Gastrocnemius medialis (tissue), 4 donors: ENCODE results near the gene COL6A6. TPM values are rescaled to one million over a fixed set of nuclear protein-coding genes. Genes with fewer than 3 reads are reported as not detected.

Source experiments
- ATAC-seq, 2 donors: fragments of 150-250 bp; one replicate each; pipeline ENCODE4 v1.9.1; 2016
- DNase-seq, 2 donors: peaks; one replicate each; pipeline ENCODE4 v3.0.0-alpha.2; 2019
- H3K27ac ChIP-seq, 4 donors: fragments of 200-600 bp; sonication (generic); 1 replicate in 1 of 4; 2 replicates in 3 of 4; pipeline ENCODE4 v1.5.1; 2016 to 2018; ENCODE audit warnings: mild to moderate bottlenecking in 2 of 4, moderate library complexity in 1 of 4
- H3K27me3 ChIP-seq, 3 donors: fragments of 200-600 bp; sonication (generic) in 2 of 3; 1 replicate in 1 of 3; 2 replicates in 2 of 3; pipeline versions ENCODE4 v1.5.1 to v1.6.0; 2016 to 2019; ENCODE audit warnings: mild to moderate bottlenecking in 1 of 3, moderate library complexity in 1 of 3
- H3K36me3 ChIP-seq, 2 donors: fragments of 200-600 bp; sonication (generic) in 1 of 2; one replicate each; pipeline ENCODE4 v1.5.1; 2017 to 2018
- H3K4me1 ChIP-seq, 2 donors: fragments of 200-600 bp; sonication (generic) in 1 of 2; one replicate each; pipeline ENCODE4 v1.5.1; 2016 to 2017; ENCODE audit warnings: mild to moderate bottlenecking in 2 of 2
- H3K4me3 ChIP-seq, 4 donors: fragments of 200-600 bp; sonication (generic) in 3 of 4; 1 replicate in 1 of 4; 2 replicates in 3 of 4; pipeline ENCODE4 v1.5.1; 2016 to 2019; ENCODE audit warnings: mild to moderate bottlenecking in 2 of 4
- H3K9me3 ChIP-seq, 3 donors: fragments of 200-600 bp; sonication (generic) in 2 of 3; 1 replicate in 1 of 3; 2 replicates in 2 of 3; pipeline ENCODE4 v1.5.1; 2016 to 2019
- POLR2A ChIP-seq, 2 donors: fragments of 450-650 bp; IDR thresholded peaks; one replicate each; pipeline ENCODE4 v1.6.1; 2017; ENCODE audit warnings: antibody characterized with exemption in 2 of 2, mild to moderate bottlenecking in 2 of 2, moderate library complexity in 2 of 2
- in situ Hi-C, 4 donors: fragments of 200-750 bp; cut with MboI; loops; one replicate each; pipeline versions ENCODE4 v1.15.0 to v1.8.0; 2017; ENCODE audit warnings: low sequenced_read_pairs in 4 of 4
- intact Hi-C: fragments of 100-400 bp; cut with DNase I; formaldehyde crosslinking; loops from one replicate; pipeline ENCODE4 v1.15.1; 2023; ENCODE audit warnings: low total_unique reads
- total RNA-seq, 4 donors: library from RNA; depleted of rRNA; stranded (reverse); fragments of >200 nt; gene quantifications; one replicate each; pipeline versions ENCODE4 v1.1.0 to v1.2.3, GENCODE V29; 2016
- TF ChIP-seq, protein P1 (sequence below), 5 experiments: fragments of 450-650 bp in 3 of 5; fragments of 200-600 bp in 2 of 5; sonication (generic) in 2 of 5; IDR thresholded peaks in 4 of 5; conservative IDR thresholded peaks in 1 of 5; 1 replicate in 4 of 5; 2 replicates in 1 of 5; pipeline ENCODE4 v1.5.1; 2016 to 2019; ENCODE audit warnings: antibody characterized with exemption in 5 of 5, mild to moderate bottlenecking in 3 of 5, moderate library complexity in 3 of 5

COL6A6 gene
- total RNA-seq, 4 donors from 2014 or later: 0.10 to 0.20 (median 0.17) TPM

DNA sequence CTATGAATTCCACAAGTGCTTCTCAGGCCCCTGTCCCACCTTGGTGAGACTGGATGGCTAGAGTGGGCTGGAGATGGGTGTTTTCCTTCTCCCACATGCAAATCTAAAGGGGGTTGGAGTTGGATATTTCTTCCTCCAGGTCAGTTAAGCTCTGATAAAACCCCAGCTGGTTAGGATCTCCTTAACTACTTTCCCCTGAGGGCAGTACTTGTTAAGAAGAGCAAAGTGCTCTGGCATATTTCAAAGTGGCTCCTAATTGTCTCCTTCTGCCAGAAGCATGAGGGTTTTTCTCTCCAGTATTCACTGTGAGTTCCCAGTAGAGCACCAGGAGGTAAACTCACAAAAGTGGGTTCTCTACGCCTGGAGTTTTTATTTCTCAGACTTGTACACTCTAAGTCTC, 31.4 kb downstream of the COL6A6 start:
- DNase-seq: no peak
- H3K4me3 ChIP-seq: no peak overlapping the region
- ATAC-seq: no peak
- no peaks in the 10 kb centered on the region for H3K27me3 ChIP-seq
- H3K9me3 ChIP-seq: no peaks in the 10 kb centered on the region
- no peak overlapping the region for H3K27ac ChIP-seq
- TF ChIP-seq, protein P1, sequence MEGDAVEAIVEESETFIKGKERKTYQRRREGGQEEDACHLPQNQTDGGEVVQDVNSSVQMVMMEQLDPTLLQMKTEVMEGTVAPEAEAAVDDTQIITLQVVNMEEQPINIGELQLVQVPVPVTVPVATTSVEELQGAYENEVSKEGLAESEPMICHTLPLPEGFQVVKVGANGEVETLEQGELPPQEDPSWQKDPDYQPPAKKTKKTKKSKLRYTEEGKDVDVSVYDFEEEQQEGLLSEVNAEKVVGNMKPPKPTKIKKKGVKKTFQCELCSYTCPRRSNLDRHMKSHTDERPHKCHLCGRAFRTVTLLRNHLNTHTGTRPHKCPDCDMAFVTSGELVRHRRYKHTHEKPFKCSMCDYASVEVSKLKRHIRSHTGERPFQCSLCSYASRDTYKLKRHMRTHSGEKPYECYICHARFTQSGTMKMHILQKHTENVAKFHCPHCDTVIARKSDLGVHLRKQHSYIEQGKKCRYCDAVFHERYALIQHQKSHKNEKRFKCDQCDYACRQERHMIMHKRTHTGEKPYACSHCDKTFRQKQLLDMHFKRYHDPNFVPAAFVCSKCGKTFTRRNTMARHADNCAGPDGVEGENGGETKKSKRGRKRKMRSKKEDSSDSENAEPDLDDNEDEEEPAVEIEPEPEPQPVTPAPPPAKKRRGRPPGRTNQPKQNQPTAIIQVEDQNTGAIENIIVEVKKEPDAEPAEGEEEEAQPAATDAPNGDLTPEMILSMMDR (IDR thresholded peaks at IDR 0.05 in 4 of 5, conservative IDR thresholded peaks at IDR 0.05 in 1 of 5): no peak
- TF ChIP-seq POLR2A (IDR thresholded peaks at IDR 0.05): no peak
- intact Hi-C loops (no loop called here), in situ Hi-C loops (no loop called here)
- H3K36me3 ChIP-seq: no peaks in the 10 kb centered on the region
- H3K4me1 ChIP-seq: no peaks in the 10 kb centered on the region

DNA sequence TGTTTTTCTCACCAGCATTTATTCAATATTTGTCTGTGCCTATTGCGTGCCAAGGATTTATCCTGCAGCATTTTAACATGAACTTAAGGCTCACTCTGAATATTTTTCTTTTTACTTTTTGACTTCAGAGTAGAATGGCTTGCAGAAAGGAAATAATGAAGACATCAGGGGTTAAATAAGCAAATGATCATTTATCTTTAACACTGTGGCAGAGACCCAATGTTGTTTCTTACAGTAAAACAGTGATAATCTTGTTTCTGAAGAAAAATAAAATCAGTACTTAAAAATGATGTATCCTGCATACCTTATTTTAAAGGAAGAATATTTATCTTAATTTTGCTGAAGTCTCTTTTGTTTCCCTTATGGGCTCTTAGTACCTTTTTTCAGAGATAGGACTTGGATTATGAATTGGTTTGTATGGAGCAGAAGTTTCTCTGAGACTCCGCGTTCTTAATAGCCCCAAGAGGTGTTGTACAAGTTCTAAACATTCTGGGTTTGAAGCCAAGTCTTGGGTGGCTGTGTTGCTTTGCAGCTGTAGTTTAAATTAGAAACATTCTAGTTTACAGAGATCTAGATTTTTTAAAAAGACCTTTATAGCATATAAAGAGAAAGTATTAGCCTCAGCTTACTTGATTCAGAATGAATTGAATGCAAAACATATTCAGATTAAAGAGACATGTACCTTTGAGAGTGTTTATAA, 40.5 kb downstream of the COL6A6 start:
- Histone ChIP-seq H3K4me3 (no peak overlapping the region), H3K27me3 (no peaks in the 10 kb centered on the region), H3K27ac (no peak overlapping the region), H3K36me3 (no peaks in the 10 kb centered on the region), H3K9me3 (no peaks in the 10 kb centered on the region), H3K4me1 (no peaks in the 10 kb centered on the region)
- intact Hi-C loops: no loop called here
- DNase-seq (no peak), ATAC-seq (no peak)
- in situ Hi-C loops: no loop called here
- no peak for TF ChIP-seq POLR2A (IDR thresholded peaks at IDR 0.05)
- TF ChIP-seq, protein P1 (IDR thresholded peaks at IDR 0.05 in 4 of 5, conservative IDR thresholded peaks at IDR 0.05 in 1 of 5): no peak

DNA sequence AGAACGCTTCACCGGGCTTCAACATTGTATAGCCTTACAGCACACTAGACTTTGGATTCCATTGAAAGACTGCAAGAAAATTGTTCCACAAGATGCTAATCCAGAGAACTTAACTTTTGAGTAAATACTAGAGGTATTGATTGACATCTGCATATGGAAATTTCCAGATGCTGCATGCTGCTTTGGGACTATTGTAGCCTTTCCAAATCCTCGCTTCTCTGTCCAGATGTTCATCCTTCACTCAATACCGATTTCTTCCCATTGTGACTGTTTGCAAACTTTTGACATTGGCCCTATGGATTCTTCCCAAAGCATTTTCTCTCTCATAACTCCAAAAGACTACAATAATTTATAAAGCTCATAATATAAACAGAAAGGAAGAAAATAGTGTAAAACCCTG, 41.4 kb downstream of the COL6A6 start:
- Histone ChIP-seq H3K9me3 (no peaks in the 10 kb centered on the region), H3K27ac (no peak overlapping the region), H3K4me3 (no peak overlapping the region), H3K36me3 (no peaks in the 10 kb centered on the region), H3K27me3 (no peaks in the 10 kb centered on the region), H3K4me1 (no peaks in the 10 kb centered on the region)
- DNase-seq: no peak
- TF ChIP-seq, protein P1 (IDR thresholded peaks at IDR 0.05 in 4 of 5, conservative IDR thresholded peaks at IDR 0.05 in 1 of 5): no peak
- no peak for TF ChIP-seq POLR2A (IDR thresholded peaks at IDR 0.05)
- intact Hi-C loops (no loop called here), in situ Hi-C loops (no loop called here)
- ATAC-seq: no peak

DNA sequence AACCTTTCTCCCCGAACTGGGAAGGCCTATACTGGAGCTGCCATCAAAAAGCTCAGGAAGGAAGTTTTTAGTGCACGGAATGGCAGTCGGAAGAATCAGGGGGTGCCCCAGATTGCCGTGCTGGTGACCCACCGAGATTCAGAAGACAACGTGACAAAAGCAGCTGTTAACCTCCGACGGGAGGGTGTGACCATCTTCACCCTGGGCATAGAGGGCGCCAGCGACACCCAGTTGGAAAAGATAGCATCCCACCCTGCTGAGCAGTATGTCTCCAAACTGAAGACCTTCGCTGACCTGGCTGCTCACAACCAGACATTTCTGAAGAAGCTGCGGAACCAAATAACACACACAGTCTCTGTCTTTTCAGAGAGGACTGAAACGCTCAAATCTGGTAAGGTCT, 48.2 kb downstream of the COL6A6 start:
- no peak for DNase-seq

More for the DNA sequence above, 48.2 kb downstream of the COL6A6 start:
- no peaks in the 10 kb centered on the region for H3K36me3 ChIP-seq
- in situ Hi-C loops: no loop called here
- no peak for ATAC-seq
- no peak overlapping the region for H3K4me3 ChIP-seq
- H3K9me3 ChIP-seq: no peaks in the 10 kb centered on the region
- no peaks in the 10 kb centered on the region for H3K27me3 ChIP-seq
- H3K27ac ChIP-seq: no peak overlapping the region
- intact Hi-C loops: no loop called here
- TF ChIP-seq, protein P1 (IDR thresholded peaks at IDR 0.05 in 4 of 5, conservative IDR thresholded peaks at IDR 0.05 in 1 of 5): no peak
- TF ChIP-seq POLR2A (IDR thresholded peaks at IDR 0.05): no peak
- no peaks in the 10 kb centered on the region for H3K4me1 ChIP-seq

Other genes starting within 250 kb of the COL6A6 start
- gene COL6A5, start 171.5 kb upstream of the COL6A6 start, total RNA-seq: not detected
- gene PIK3R4, start 229.7 kb downstream of the COL6A6 start, total RNA-seq: 10 to 100 TPM; 14.0 to 25.0 (median 17.7) TPM